Measurements from ENCODE around the gene NMNAT2. TPM values are rescaled to one million over a fixed set of nuclear protein-coding genes. Genes with fewer than 3 reads are reported as not detected.
A peak's percentile ranks its signal among the peaks of the same experiment; 100 is the strongest.

The NMNAT2 gene
- total and polyA plus RNA-seq, 7 donors, result under 0.01 to 5.5 (median 3.6) TPM

DNA sequence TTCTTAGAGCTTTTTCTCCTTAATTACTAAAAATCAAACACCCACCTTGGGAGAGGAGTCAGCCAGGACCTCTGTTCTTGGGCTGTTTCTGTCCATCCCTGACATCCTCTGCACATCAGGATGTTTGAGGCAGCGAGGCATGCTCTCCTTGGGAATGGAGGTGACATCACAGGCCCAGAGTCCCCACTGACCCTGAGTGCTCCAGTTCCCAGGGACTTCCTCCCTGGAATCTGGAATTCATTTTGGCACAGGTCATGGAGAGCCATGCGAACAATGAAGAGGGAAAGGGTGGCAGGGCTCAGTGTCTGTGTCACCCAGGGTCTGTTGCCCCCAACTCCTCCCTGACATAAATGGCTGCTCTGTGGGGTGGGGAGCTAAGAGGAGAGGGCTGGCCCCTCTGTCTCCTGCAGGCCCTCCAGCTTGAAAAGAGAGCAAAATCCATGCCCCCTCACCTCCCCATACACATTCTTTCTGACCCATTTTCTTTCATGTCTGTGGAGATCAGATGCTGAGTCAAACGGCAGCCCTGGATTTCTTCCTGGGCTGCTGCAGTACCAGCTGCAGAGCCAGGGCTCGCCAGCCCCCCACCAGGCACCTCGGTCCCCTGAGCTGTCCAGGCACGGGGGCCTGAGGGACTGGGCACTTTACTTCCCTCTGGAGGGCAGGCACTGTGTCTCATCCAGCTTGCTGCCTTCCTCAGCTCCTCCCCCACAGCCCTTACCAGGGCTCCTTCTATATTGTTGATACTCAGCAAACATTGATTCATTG, 102.0 kb downstream of the NMNAT2 start:
- no peaks in the 10 kb centered on the region for H3K36me3 ChIP-seq
- 77 to 78% methylated on average over 6 of the region's 6 CpGs for WGBS, 2 donors
- no peak for TF ChIP-seq POLR2A (IDR thresholded peaks at IDR 0.05)
- TF ChIP-seq CTCF (IDR thresholded peaks at IDR 0.05), result no peak
- TF ChIP-seq EP300 (IDR thresholded peaks at IDR 0.05), result no peak
- no peak for TF ChIP-seq POLR2AphosphoS5 (IDR thresholded peaks at IDR 0.05)
- no peaks in the 10 kb centered on the region for H3K9me3 ChIP-seq
- peaks cover 0 to 77% (median 45%) of the 10 kb centered on the region in 4 donors for H3K4me1 ChIP-seq
- H3K4me3 ChIP-seq, result no peak overlapping the region
- intact Hi-C loops (cut with DNase I), result loop anchor here (10.0 kb wide), 2 partner anchors 81 to 309 kb away; no protein-coding TSS in a partner anchor
- DNase-seq, result no peak
- peak overlapping the region in 2 of 4 donors; percentile 79 to 80 for H3K27ac ChIP-seq
- no peaks in the 10 kb centered on the region for H3K27me3 ChIP-seq

DNA sequence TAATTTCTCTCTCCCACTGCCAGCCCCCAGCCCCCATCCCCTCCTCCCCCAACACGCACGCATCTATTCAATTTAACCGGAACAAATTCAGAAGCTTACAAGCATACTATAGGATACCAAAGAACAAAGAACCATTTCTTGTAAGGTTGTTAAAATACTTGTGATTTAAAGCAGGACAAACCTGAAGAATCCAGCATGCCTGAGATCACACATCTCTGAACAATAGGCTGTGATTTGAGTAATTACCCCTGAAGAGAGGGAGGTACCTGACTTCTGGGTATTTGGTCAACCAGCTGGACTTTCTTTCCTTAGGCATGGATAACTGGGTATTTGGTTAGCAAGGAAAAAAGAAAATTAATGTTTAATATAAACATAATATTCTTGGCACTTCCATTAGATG, 105.1 kb downstream of the NMNAT2 start:
- intact Hi-C loops (cut with DNase I), result loop anchor here (5.0 to 10.0 kb wide), 4 partner anchors 78 to 312 kb away; partner anchors contain the start of gene LAMC1
- Histone ChIP-seq H3K36me3 (no peaks in the 10 kb centered on the region), H3K27ac (peak overlapping the region in 3 of 4 donors; percentile 36 to 81 (median 77)), H3K4me3 (no peak overlapping the region), H3K9me3 (no peaks in the 10 kb centered on the region), H3K27me3 (no peaks in the 10 kb centered on the region), H3K4me1 (peaks cover 0 to 63% (median 36%) of the 10 kb centered on the region in 4 donors)
- TF ChIP-seq CTCF (IDR thresholded peaks at IDR 0.05) (no peak), POLR2AphosphoS5 (IDR thresholded peaks at IDR 0.05) (no peak), EP300 (IDR thresholded peaks at IDR 0.05) (no peak), POLR2A (IDR thresholded peaks at IDR 0.05) (no peak)
- no peak for DNase-seq
- WGBS, 2 donors, result 94 to 99% methylated on average over 3 of the region's 3 CpGs

GRCh38 chr1:183310753-183311479, 107.3 kb downstream of the NMNAT2 start:
- Histone ChIP-seq H3K36me3 (no peaks in the 10 kb centered on the region), H3K4me3 (no peak overlapping the region), H3K9me3 (no peaks in the 10 kb centered on the region), H3K4me1 (peaks cover 0 to 62% (median 32%) of the 10 kb centered on the region in 4 donors), H3K27me3 (no peaks in the 10 kb centered on the region), H3K27ac (peak overlapping the region; percentile 66 to 81 (median 73))
- DNase-seq, result no peak
- intact Hi-C loops (cut with DNase I), result loop anchor here (5.0 to 10.0 kb wide), 4 partner anchors 76 to 314 kb away; partner anchors contain the start of gene LAMC1
- 79 to 83% methylated on average over 5 of the region's 5 CpGs for WGBS, 2 donors
- peak in 1 of 4 donors; percentile 61 for TF ChIP-seq POLR2AphosphoS5 (IDR thresholded peaks at IDR 0.05)
- TF ChIP-seq POLR2A (IDR thresholded peaks at IDR 0.05), result no peak
- TF ChIP-seq CTCF (IDR thresholded peaks at IDR 0.05), result no peak
- peak in 1 of 4 donors; percentile 14 for TF ChIP-seq EP300 (IDR thresholded peaks at IDR 0.05)

GRCh38 chr1:183308719-183309118, 109.5 kb downstream of the NMNAT2 start:
- no peaks in the 10 kb centered on the region for H3K27me3 ChIP-seq
- H3K4me3 ChIP-seq, result no peak overlapping the region
- no peak overlapping the region for H3K27ac ChIP-seq
- DNase-seq, result no peak
- peaks cover 0 to 72% (median 39%) of the 10 kb centered on the region in 4 donors for H3K4me1 ChIP-seq
- WGBS, 2 donors, result 93 to 94% methylated on average over 4 of the region's 4 CpGs
- H3K9me3 ChIP-seq, result no peaks in the 10 kb centered on the region
- no peaks in the 10 kb centered on the region for H3K36me3 ChIP-seq
- TF ChIP-seq EP300 (IDR thresholded peaks at IDR 0.05), result no peak
- TF ChIP-seq CTCF (IDR thresholded peaks at IDR 0.05), result no peak
- TF ChIP-seq POLR2AphosphoS5 (IDR thresholded peaks at IDR 0.05), result no peak
- TF ChIP-seq POLR2A (IDR thresholded peaks at IDR 0.05), result no peak
- intact Hi-C loops (cut with DNase I), result no loop called here
